Measurements from ENCODE around the gene TJP3.

TJP3 gene

GRCh38 chr19:3687774-3688706 lies 20.1 kb upstream of the TJP3 start:
- DNase-seq, result peak; percentile 91
- peak overlapping the region; percentile 60 for H3K9ac ChIP-seq (ENCODE audit: low read length)
- H3K27me3 ChIP-seq (replicated peaks; ENCODE audit: insufficient read depth, low read length), result no peaks in the 10 kb centered on the region
- H3K4me3 ChIP-seq (ENCODE audit: low read length), result peak overlapping the region; percentile 59
- peak overlapping the region; percentile 76 for H2AFZ ChIP-seq (ENCODE audit: low read length)
- peaks cover 13% of the 10 kb centered on the region for H3K4me1 ChIP-seq (ENCODE audit: low read length)
- peaks cover 28% of the 10 kb centered on the region; the same call in 1 of the 2 replicates for H3F3A ChIP-seq (ENCODE audit: insufficient read depth, low read length)
- peak overlapping the region; percentile 80 for H3K4me2 ChIP-seq (ENCODE audit: low read depth, low read length)
- H3K27ac ChIP-seq (ENCODE audit: low read length), result peak overlapping the region; percentile 81
- no peaks in the 10 kb centered on the region for H3K9me2 ChIP-seq (replicated peaks; ENCODE audit: insufficient read depth, low read length)
- no peaks in the 10 kb centered on the region for H4K20me1 ChIP-seq (ENCODE audit: insufficient read depth, low read length)
- H3K79me2 ChIP-seq (ENCODE audit: low read length), result peaks cover 63% of the 10 kb centered on the region
- TF ChIP-seq EZH2phosphoT487 (IDR thresholded peaks at IDR 0.05; ENCODE audit: low read length) (no peak), CTCF (IDR thresholded peaks at IDR 0.05; ENCODE audit: low read length) (0 out of 2 replicates have a peak, but pooled peaks have one; percentile 5)
- H3K36me3 ChIP-seq (replicated peaks; ENCODE audit: insufficient read depth, low read length), result no peaks in the 10 kb centered on the region
- H3K9me3 ChIP-seq (replicated peaks; ENCODE audit: insufficient read depth, low read length), result no peaks in the 10 kb centered on the region

- H3K9ac ChIP-seq (ENCODE audit: low read length), result no peak overlapping the region
- H3K4me1 ChIP-seq (ENCODE audit: low read length), result peaks cover 13% of the 10 kb centered on the region
- DNase-seq, result no peak
- H3F3A ChIP-seq (ENCODE audit: insufficient read depth, low read length), result peaks cover 28% of the 10 kb centered on the region; the same call in 1 of the 2 replicates
- no peak overlapping the region for H3K4me3 ChIP-seq (ENCODE audit: low read length)
- H4K20me1 ChIP-seq (ENCODE audit: insufficient read depth, low read length), result peaks cover 2% of the 10 kb centered on the region; the same call in 1 of the 2 replicates
- no peaks in the 10 kb centered on the region for H3K36me3 ChIP-seq (replicated peaks; ENCODE audit: insufficient read depth, low read length)
- H3K9me2 ChIP-seq (replicated peaks; ENCODE audit: insufficient read depth, low read length), result no peaks in the 10 kb centered on the region
- H2AFZ ChIP-seq (ENCODE audit: low read length), result no peak overlapping the region
- H3K27me3 ChIP-seq (replicated peaks; ENCODE audit: insufficient read depth, low read length), result no peaks in the 10 kb centered on the region
- TF ChIP-seq EZH2phosphoT487 (IDR thresholded peaks at IDR 0.05; ENCODE audit: low read length) (no peak), EZH2 (optimal IDR thresholded peaks at IDR 0.05; ENCODE audit: low read depth, low read length) (no peak), CTCF (IDR thresholded peaks at IDR 0.05; ENCODE audit: low read length) (no peak)
- no peak overlapping the region for H3K4me2 ChIP-seq (ENCODE audit: low read depth, low read length)
- peaks cover 71% of the 10 kb centered on the region for H3K79me2 ChIP-seq (ENCODE audit: low read length)
- H3K27ac ChIP-seq (ENCODE audit: low read length), result no peak overlapping the region
- no peaks in the 10 kb centered on the region for H3K9me3 ChIP-seq (replicated peaks; ENCODE audit: insufficient read depth, low read length)
Measured at GRCh38 chr19:3690551-3691371, 17.4 kb upstream of the TJP3 start.

GRCh38 chr19:3691372-3691716 lies 16.8 kb upstream of the TJP3 start:
- H3K36me3 ChIP-seq (replicated peaks; ENCODE audit: insufficient read depth, low read length), result no peaks in the 10 kb centered on the region
- H3K9me3 ChIP-seq (replicated peaks; ENCODE audit: insufficient read depth, low read length), result no peaks in the 10 kb centered on the region
- H3K9me2 ChIP-seq (replicated peaks; ENCODE audit: insufficient read depth, low read length), result no peaks in the 10 kb centered on the region
- no peak overlapping the region for H3K9ac ChIP-seq (ENCODE audit: low read length)
- H3K4me1 ChIP-seq (ENCODE audit: low read length), result peaks cover 13% of the 10 kb centered on the region
- TF ChIP-seq EZH2 (optimal IDR thresholded peaks at IDR 0.05; ENCODE audit: low read depth, low read length), result no peak
- no peak for TF ChIP-seq CTCF (IDR thresholded peaks at IDR 0.05; ENCODE audit: low read length)
- TF ChIP-seq EZH2phosphoT487 (IDR thresholded peaks at IDR 0.05; ENCODE audit: low read length), result no peak
- no peaks in the 10 kb centered on the region for H3K27me3 ChIP-seq (replicated peaks; ENCODE audit: insufficient read depth, low read length)
- H3K4me3 ChIP-seq (ENCODE audit: low read length), result no peak overlapping the region
- DNase-seq, result no peak
- peaks cover 28% of the 10 kb centered on the region; the same call in 1 of the 2 replicates for H3F3A ChIP-seq (ENCODE audit: insufficient read depth, low read length)
- H3K79me2 ChIP-seq (ENCODE audit: low read length), result peaks cover 77% of the 10 kb centered on the region
- peaks cover 2% of the 10 kb centered on the region; the same call in 1 of the 2 replicates for H4K20me1 ChIP-seq (ENCODE audit: insufficient read depth, low read length)
- no peak overlapping the region for H2AFZ ChIP-seq (ENCODE audit: low read length)
- no peak overlapping the region for H3K4me2 ChIP-seq (ENCODE audit: low read depth, low read length)
- no peak overlapping the region for H3K27ac ChIP-seq (ENCODE audit: low read length)
